K562 (cell line): Measurements from ENCODE around the gene TSPYL2. TPM values are rescaled to one million over a fixed set of nuclear protein-coding genes. Genes with fewer than 3 reads are reported as not detected.
A peak's percentile ranks its signal among the peaks of the same experiment; 100 is the strongest.

Source experiments
- CHCHD3 ChIP-seq: fragments of 250-450 bp; sonication (Bioruptor Pico); IDR thresholded peaks from 2 replicates; pipeline ENCODE4 v2.1.2; 2022; ENCODE audit warnings: mild to moderate bottlenecking
- E2F1 ChIP-seq: sonication (generic); formaldehyde crosslinking; IDR thresholded peaks from 2 replicates; pipeline ENCODE4 v1.8.1; 2023; ENCODE audit warnings: mild to moderate bottlenecking, missing genetic modification reagents, moderate library complexity
- EHMT2 ChIP-seq: fragments of 450-650 bp; IDR thresholded peaks from 2 replicates; pipeline ENCODE4 v1.6.1; 2018; ENCODE audit warnings: antibody characterized with exemption
- ELF1 ChIP-seq: fragments of 200-800 bp; sonication (Bioruptor generic); IDR thresholded peaks from 2 replicates; pipeline ENCODE4 v1.6.1; 2016; ENCODE audit warnings: missing genetic modification characterization, missing compliant biosample characterization
- ESRRB ChIP-seq: fragments of 250-450 bp; sonication (Bioruptor Pico); IDR thresholded peaks from 2 replicates; pipeline ENCODE4 v1.5.0; 2020; ENCODE audit warnings: mild to moderate bottlenecking, moderate library complexity, borderline replicate concordance
- FIP1L1 ChIP-seq: fragments of 200-400 bp; formaldehyde crosslinking; IDR thresholded peaks from 2 replicates; pipeline ENCODE4 v1.6.1; 2018; ENCODE audit warnings: mild to moderate bottlenecking, low read depth, low read length; ENCODE audit not compliant: poor library complexity, severe bottlenecking
- GATAD2A ChIP-seq: fragments of 450-650 bp; IDR thresholded peaks from 2 replicates; pipeline ENCODE4 v1.6.1; 2017
- KDM2B ChIP-seq: fragments of 250-450 bp; sonication (Bioruptor Pico); IDR thresholded peaks from 2 replicates; pipeline ENCODE4 v1.8.0; 2021; ENCODE audit warnings: mild to moderate bottlenecking, moderate library complexity
- MAFK ChIP-seq: IDR thresholded peaks from 2 replicates; pipeline ENCODE4 v1.6.1; 2011; ENCODE audit warnings: low read length, improper control_type of control experiment
- MAZ ChIP-seq, 2 experiments: fragments of 450-650 bp in 1 of 2; sonication (generic) in 1 of 2; formaldehyde crosslinking; IDR thresholded peaks in 1 of 2; conservative IDR thresholded peaks in 1 of 2; 2 replicates each; pipeline versions ENCODE4 v1.4.0 to v1.5.0; 2020; ENCODE audit warnings: mild to moderate bottlenecking in 1 of 2, missing genetic modification reagents in 1 of 2
- MBD2 ChIP-seq: sonication (generic); IDR thresholded peaks from 2 replicates; pipeline ENCODE4 v1.6.1; 2016; ENCODE audit warnings: low read depth, borderline replicate concordance
- POLR2AphosphoS2 ChIP-seq: IDR thresholded peaks from 2 replicates; pipeline ENCODE4 v1.6.1; 2012; ENCODE audit warnings: low read length, improper control_type of control experiment
- POLR2H ChIP-seq: IDR thresholded peaks from 2 replicates; pipeline ENCODE4 v1.6.1; 2016; ENCODE audit warnings: missing genetic modification characterization, low read depth, mild to moderate bottlenecking, control low read depth, missing compliant biosample characterization, moderate library complexity
- POU5F1 ChIP-seq: fragments of 150-350 bp; IDR thresholded peaks from 2 replicates; pipeline ENCODE4 v1.6.1; 2014; ENCODE audit warnings: borderline replicate concordance, low read length, low read depth, mild to moderate bottlenecking; ENCODE audit not compliant: partially characterized antibody
- SIRT6 ChIP-seq: IDR thresholded peaks from one replicate; pipeline ENCODE4 v1.6.1; 2012; ENCODE audit warnings: low read depth, mild to moderate bottlenecking, control low read depth, inconsistent platforms, low read length, moderate library complexity
- SMAD4 ChIP-seq: fragments of 250-450 bp; sonication (Bioruptor Pico); conservative IDR thresholded peaks from 2 replicates; pipeline ENCODE4 v1.8.0; 2021; ENCODE audit warnings: inconsistent platforms, mild to moderate bottlenecking, moderate library complexity
- SPI1 ChIP-seq: IDR thresholded peaks from 2 replicates; pipeline ENCODE4 v1.6.1; 2011; ENCODE audit warnings: low read depth, low read length, control low read depth, borderline replicate concordance
- TAF1 ChIP-seq: IDR thresholded peaks from 2 replicates; pipeline ENCODE4 v1.6.1; 2011; ENCODE audit warnings: mild to moderate bottlenecking, low read length, moderate library complexity; ENCODE audit not compliant: insufficient read depth, control insufficient read depth, severe bottlenecking; ENCODE audit errors: extremely low read depth
- TAL1 ChIP-seq: fragments of 450-650 bp; IDR thresholded peaks from 2 replicates; pipeline ENCODE4 v1.6.1; 2016; ENCODE audit warnings: mild to moderate bottlenecking
- WHSC1 ChIP-seq: IDR thresholded peaks from one replicate; pipeline ENCODE4 v1.6.1; 2012; ENCODE audit warnings: low read length, control low read depth, inconsistent platforms
- ZEB2 ChIP-seq: fragments of 450-650 bp; IDR thresholded peaks from 2 replicates; pipeline ENCODE4 v1.6.1; 2016
- ZNF124 ChIP-seq: sonication (generic); formaldehyde crosslinking; IDR thresholded peaks from 2 replicates; pipeline ENCODE4 v1.8.1; 2022; ENCODE audit warnings: missing genetic modification reagents
- ZNF140 ChIP-seq: fragments of 250-450 bp; sonication (Bioruptor Pico); IDR thresholded peaks from 2 replicates; pipeline ENCODE4 v1.8.0; 2021; ENCODE audit warnings: moderate library complexity, mild to moderate bottlenecking, inconsistent platforms
- ZNF143 ChIP-seq: sonication (generic); formaldehyde crosslinking; IDR thresholded peaks from 2 replicates; pipeline ENCODE4 v1.9.0; 2022; ENCODE audit warnings: mild to moderate bottlenecking, missing genetic modification reagents
- ZNF316 ChIP-seq: fragments of 450-650 bp; IDR thresholded peaks from 2 replicates; pipeline ENCODE4 v1.6.1; 2016
- ZNF780A ChIP-seq: fragments of 250-450 bp; sonication (Bioruptor Pico); IDR thresholded peaks from 2 replicates; pipeline ENCODE4 v1.5.0; 2021; ENCODE audit warnings: mild to moderate bottlenecking
- ZNF79 ChIP-seq: fragments of 250-450 bp; sonication (Bioruptor Pico); IDR thresholded peaks from 2 replicates; pipeline ENCODE4 v1.4.0; 2020; ENCODE audit warnings: low read depth, mild to moderate bottlenecking, moderate library complexity
- polyA plus RNA-seq, 8 experiments: library from polyadenylated mRNA; depleted of rRNA in 4 of 8; stranded (reverse) in 5 of 8; unstranded in 3 of 8; fragments of >200 nt; fragmentation: Nextera tagmentation in 2 of 8; fragmentation: Illumina TruSeq in 1 of 8; extraction: Ambion mirVana in 2 of 8; extraction: Trizol in 1 of 8; gene quantifications; 2 replicates each; pipeline versions ENCODE4 v1.2.1 to v1.2.3, GENCODE V29; 2011 to 2014; ENCODE audit warnings: inconsistent platforms in 1 of 8, missing spikeins in 1 of 8
- total RNA-seq, 7 experiments: library from RNA; depleted of rRNA in 6 of 7; stranded (reverse); fragments of >200 nt in 6 of 7; fragmentation: Illumina TruSeq in 2 of 7; extraction: Trizol in 2 of 7; gene quantifications; 2 replicates each; pipeline versions ENCODE4 v1.2.1 to v1.2.3, GENCODE V29; 2011 to 2021; ENCODE audit warnings: low replicate concordance in 1 of 7
- TF ChIP-seq, protein P1 (sequence below): fragments of 450-650 bp; formaldehyde crosslinking; IDR thresholded peaks from 2 replicates; pipeline ENCODE4 v1.4.0; 2020; ENCODE audit warnings: mild to moderate bottlenecking, moderate library complexity

Gene TSPYL2
- total and polyA plus RNA-seq, 9 of the 15 experiments (the other 6 are each of a cell fraction or from before 2014, with no cell fraction given): 0.41 to 20.0 (median 10.8) TPM

DNA sequence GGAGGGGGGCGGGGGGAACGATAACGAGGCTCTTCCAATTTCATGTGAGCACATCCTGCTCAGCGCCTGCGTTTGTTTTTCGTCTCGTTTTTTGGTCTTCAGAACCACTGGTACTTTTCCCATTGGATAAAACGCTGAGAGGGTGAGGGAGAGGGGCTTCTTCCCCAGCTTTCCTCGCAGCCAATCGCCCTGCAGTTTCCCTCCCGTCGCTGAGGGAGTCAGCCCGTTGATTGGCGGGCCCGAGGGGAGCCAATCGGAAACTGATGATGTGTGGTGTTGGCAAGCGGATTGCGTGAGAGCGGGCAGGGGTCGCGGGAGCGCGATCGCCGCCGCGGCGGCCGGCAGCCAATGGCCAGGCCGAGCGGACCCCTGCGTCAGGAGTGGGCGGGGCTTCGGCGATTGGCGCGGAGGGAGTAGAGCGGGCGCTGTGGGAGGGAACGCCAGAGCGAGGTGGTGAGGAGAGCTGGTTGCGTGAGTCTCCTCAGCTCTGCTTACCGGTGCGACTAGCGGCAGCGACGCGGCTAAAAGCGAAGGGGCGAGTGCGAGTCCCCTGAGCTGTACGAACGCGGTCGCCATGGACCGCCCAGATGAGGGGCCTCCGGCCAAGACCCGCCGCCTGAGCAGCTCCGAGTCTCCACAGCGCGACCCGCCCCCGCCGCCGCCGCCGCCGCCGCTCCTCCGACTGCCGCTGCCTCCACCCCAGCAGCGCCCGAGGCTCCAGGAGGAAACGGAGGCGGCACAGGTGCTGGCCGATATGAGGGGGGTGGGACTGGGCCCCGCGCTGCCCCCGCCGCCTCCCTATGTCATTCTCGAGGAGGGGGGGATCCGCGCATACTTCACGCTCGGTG is at the start of gene TSPYL2 (continued):
- TF ChIP-seq ESRRB (CRISPR knock-in tag): no peak
- TF ChIP-seq ZNF316: no peak
- TF ChIP-seq TAF1: peak; percentile 28
- TF ChIP-seq ZNF780A (CRISPR knock-in tag): no peak
- no peak for TF ChIP-seq SMAD4 (CRISPR knock-in tag)
- TF ChIP-seq EHMT2: no peak
- TF ChIP-seq WHSC1: no peak
- TF ChIP-seq TAL1: no peak
- TF ChIP-seq ZNF124: no peak
- no peak for TF ChIP-seq ZEB2
- TF ChIP-seq, protein P1, sequence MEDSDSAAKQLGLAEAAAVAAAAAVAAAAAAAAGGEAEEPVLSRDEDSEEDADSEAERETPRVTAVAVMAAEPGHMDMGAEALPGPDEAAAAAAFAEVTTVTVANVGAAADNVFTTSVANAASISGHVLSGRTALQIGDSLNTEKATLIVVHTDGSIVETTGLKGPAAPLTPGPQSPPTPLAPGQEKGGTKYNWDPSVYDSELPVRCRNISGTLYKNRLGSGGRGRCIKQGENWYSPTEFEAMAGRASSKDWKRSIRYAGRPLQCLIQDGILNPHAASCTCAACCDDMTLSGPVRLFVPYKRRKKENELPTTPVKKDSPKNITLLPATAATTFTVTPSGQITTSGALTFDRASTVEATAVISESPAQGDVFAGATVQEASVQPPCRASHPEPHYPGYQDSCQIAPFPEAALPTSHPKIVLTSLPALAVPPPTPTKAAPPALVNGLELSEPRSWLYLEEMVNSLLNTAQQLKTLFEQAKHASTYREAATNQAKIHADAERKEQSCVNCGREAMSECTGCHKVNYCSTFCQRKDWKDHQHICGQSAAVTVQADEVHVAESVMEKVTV (CRISPR knock-in tag): no peak
- no peak for TF ChIP-seq MAFK
- TF ChIP-seq POLR2H (tag): peak; percentile 83
- no peak for TF ChIP-seq KDM2B (CRISPR knock-in tag)
- no peak for TF ChIP-seq ELF1 (tag)
- TF ChIP-seq ZNF143 (CRISPR knock-in tag): no peak
- TF ChIP-seq POU5F1: no peak
- peak; percentile 52; the same call in 1 of the 2 replicates for TF ChIP-seq MBD2
- no peak for TF ChIP-seq SPI1
- TF ChIP-seq GATAD2A: no peak
- no peak for TF ChIP-seq CHCHD3
- peak; percentile 50 to 69; a peak in 2 of 4 replicates for TF ChIP-seq MAZ (CRISPR knock-in tag; conservative IDR thresholded peaks at IDR 0.05 in 1 of 2, IDR thresholded peaks at IDR 0.05 in 1 of 2)
- no peak for TF ChIP-seq FIP1L1
- no peak for TF ChIP-seq E2F1 (CRISPR knock-in tag)
- no peak for TF ChIP-seq ZNF140
- no peak for TF ChIP-seq SIRT6
- no peak for TF ChIP-seq POLR2AphosphoS2
- no peak for TF ChIP-seq ZNF79 (CRISPR knock-in tag)
